ENCODE results near the gene CEP57L1.
A peak's percentile ranks its signal among the peaks of the same experiment; 100 is the strongest.

The CEP57L1 gene

GRCh38 chr6:109055771-109056235 lies 39.5 kb upstream of the CEP57L1 start:
- TF ChIP-seq Cebpa-rat (IDR thresholded peaks at IDR 0.05), result no peak
- Histone ChIP-seq H4K20me1 (no peaks in the 10 kb centered on the region), H3K27me3 (no peaks in the 10 kb centered on the region), H3K4me2 (no peak overlapping the region), H3K9ac (no peak overlapping the region), H3K36me3 (no peaks in the 10 kb centered on the region), H3K9me3 (no peaks in the 10 kb centered on the region), H3K4me1 (peaks cover 27% of the 10 kb centered on the region), H3K4me3 (no peak overlapping the region), H3K27ac (no peak overlapping the region)

GRCh38 chr6:109056661-109057060 lies 38.6 kb upstream of the CEP57L1 start:
- H3K27ac ChIP-seq, result no peak overlapping the region
- H4K20me1 ChIP-seq, result no peaks in the 10 kb centered on the region
- H3K9ac ChIP-seq, result no peak overlapping the region
- no peaks in the 10 kb centered on the region for H3K9me3 ChIP-seq
- H3K4me2 ChIP-seq, result no peak overlapping the region
- H3K4me1 ChIP-seq, result peaks cover 26% of the 10 kb centered on the region
- no peak overlapping the region for H3K4me3 ChIP-seq
- H3K27me3 ChIP-seq, result no peaks in the 10 kb centered on the region
- no peak for TF ChIP-seq Cebpa-rat (IDR thresholded peaks at IDR 0.05)
- H3K36me3 ChIP-seq, result no peaks in the 10 kb centered on the region

GRCh38 chr6:109058620-109059019 lies 36.7 kb upstream of the CEP57L1 start:
- H3K36me3 ChIP-seq, result no peaks in the 10 kb centered on the region
- H3K27me3 ChIP-seq, result no peaks in the 10 kb centered on the region
- H3K27ac ChIP-seq, result no peak overlapping the region
- peaks cover 12% of the 10 kb centered on the region for H3K4me1 ChIP-seq
- no peak for TF ChIP-seq Cebpa-rat (IDR thresholded peaks at IDR 0.05)
- H3K9ac ChIP-seq, result no peak overlapping the region
- no peaks in the 10 kb centered on the region for H4K20me1 ChIP-seq
- H3K4me3 ChIP-seq, result no peak overlapping the region
- no peaks in the 10 kb centered on the region for H3K9me3 ChIP-seq
- H3K4me2 ChIP-seq, result no peak overlapping the region

GRCh38 chr6:109059153-109059552 lies 36.2 kb upstream of the CEP57L1 start:
- Histone ChIP-seq H3K9ac (no peak overlapping the region), H3K27ac (no peak overlapping the region), H3K36me3 (no peaks in the 10 kb centered on the region), H3K4me3 (no peak overlapping the region), H4K20me1 (no peaks in the 10 kb centered on the region), H3K4me2 (peak overlapping the region; percentile 11; the same call in 1 of the 2 replicates), H3K9me3 (no peaks in the 10 kb centered on the region), H3K4me1 (peaks cover 12% of the 10 kb centered on the region), H3K27me3 (no peaks in the 10 kb centered on the region)
- no peak for TF ChIP-seq Cebpa-rat (IDR thresholded peaks at IDR 0.05)

- H3K9ac ChIP-seq, result no peak overlapping the region
- peaks cover 12% of the 10 kb centered on the region for H3K4me1 ChIP-seq
- H3K27ac ChIP-seq, result no peak overlapping the region
- H3K9me3 ChIP-seq, result no peaks in the 10 kb centered on the region
- H3K27me3 ChIP-seq, result no peaks in the 10 kb centered on the region
- no peaks in the 10 kb centered on the region for H3K36me3 ChIP-seq
- no peaks in the 10 kb centered on the region for H4K20me1 ChIP-seq
- no peak for TF ChIP-seq Cebpa-rat (IDR thresholded peaks at IDR 0.05)
- H3K4me2 ChIP-seq, result peak overlapping the region; percentile 11; the same call in 1 of the 2 replicates
- H3K4me3 ChIP-seq, result no peak overlapping the region
Observed at GRCh38 chr6:109059571-109060021, 35.7 kb upstream of the CEP57L1 start.

GRCh38 chr6:109060571-109060970 lies 34.7 kb upstream of the CEP57L1 start:
- H3K9ac ChIP-seq, result no peak overlapping the region
- no peaks in the 10 kb centered on the region for H3K36me3 ChIP-seq

GRCh38 chr6:109062216-109062615 lies 33.1 kb upstream of the CEP57L1 start:
- no peak overlapping the region for H3K27ac ChIP-seq
- no peak overlapping the region for H3K4me2 ChIP-seq
- H3K9ac ChIP-seq, result no peak overlapping the region
- H3K36me3 ChIP-seq, result no peaks in the 10 kb centered on the region
- H4K20me1 ChIP-seq, result no peaks in the 10 kb centered on the region
- no peak for TF ChIP-seq Cebpa-rat (IDR thresholded peaks at IDR 0.05)
- H3K4me1 ChIP-seq, result peaks cover 12% of the 10 kb centered on the region
- H3K9me3 ChIP-seq, result no peaks in the 10 kb centered on the region
- no peak overlapping the region for H3K4me3 ChIP-seq
- no peaks in the 10 kb centered on the region for H3K27me3 ChIP-seq

More at GRCh38 chr6:109060571-109060970, 34.7 kb upstream of the CEP57L1 start:
- no peak for TF ChIP-seq Cebpa-rat (IDR thresholded peaks at IDR 0.05)
- Histone ChIP-seq H3K4me1 (peaks cover 12% of the 10 kb centered on the region), H3K9me3 (no peaks in the 10 kb centered on the region), H3K4me3 (no peak overlapping the region), H3K27me3 (no peaks in the 10 kb centered on the region), H4K20me1 (no peaks in the 10 kb centered on the region), H3K4me2 (no peak overlapping the region), H3K27ac (no peak overlapping the region)

- Histone ChIP-seq H3K36me3 (no peaks in the 10 kb centered on the region), H3K4me3 (no peak overlapping the region), H3K9ac (no peak overlapping the region), H3K4me1 (peaks cover 12% of the 10 kb centered on the region), H4K20me1 (no peaks in the 10 kb centered on the region), H3K4me2 (no peak overlapping the region), H3K27ac (no peak overlapping the region), H3K27me3 (no peaks in the 10 kb centered on the region), H3K9me3 (no peaks in the 10 kb centered on the region)
- TF ChIP-seq Cebpa-rat (IDR thresholded peaks at IDR 0.05), result no peak
Observed at GRCh38 chr6:109062767-109063352, 32.4 kb upstream of the CEP57L1 start.

- no peak for TF ChIP-seq Cebpa-rat (IDR thresholded peaks at IDR 0.05)
- H3K4me2 ChIP-seq, result no peak overlapping the region
Observed at GRCh38 chr6:109069746-109070145, 25.6 kb upstream of the CEP57L1 start.

GRCh38 chr6:109071125-109071917 lies 24.0 kb upstream of the CEP57L1 start:
- H3K36me3 ChIP-seq, result no peaks in the 10 kb centered on the region
- no peak overlapping the region for H3K27ac ChIP-seq
- no peaks in the 10 kb centered on the region for H3K9me3 ChIP-seq
- no peak overlapping the region for H3K9ac ChIP-seq
- no peaks in the 10 kb centered on the region for H4K20me1 ChIP-seq
- H3K4me1 ChIP-seq, result peaks cover 8% of the 10 kb centered on the region
- TF ChIP-seq Cebpa-rat (IDR thresholded peaks at IDR 0.05), result no peak
- H3K27me3 ChIP-seq, result no peaks in the 10 kb centered on the region
- no peak overlapping the region for H3K4me2 ChIP-seq
- H3K4me3 ChIP-seq, result no peak overlapping the region

More at GRCh38 chr6:109069746-109070145, 25.6 kb upstream of the CEP57L1 start:
- no peak overlapping the region for H3K9ac ChIP-seq
- H4K20me1 ChIP-seq, result no peaks in the 10 kb centered on the region
- no peak overlapping the region for H3K27ac ChIP-seq
- no peaks in the 10 kb centered on the region for H3K9me3 ChIP-seq
- no peaks in the 10 kb centered on the region for H3K27me3 ChIP-seq
- H3K36me3 ChIP-seq, result no peaks in the 10 kb centered on the region
- H3K4me3 ChIP-seq, result no peak overlapping the region
- no peaks in the 10 kb centered on the region for H3K4me1 ChIP-seq
